H9 (cell line): ENCODE measurements around the gene CCDC18. TPM values are rescaled to one million over a fixed set of nuclear protein-coding genes. Genes with fewer than 3 reads are reported as not detected.

ENCODE experiments used
- DNase-seq: peaks from one replicate; pipeline ENCODE4 v3.0.0-alpha.2; 2017
- H2AFZ ChIP-seq: one replicate; pipeline ENCODE4 v1.6.1; 2013; ENCODE audit warnings: mild to moderate bottlenecking, low read length, control low read depth, moderate library complexity
- H2AK5ac ChIP-seq: 2 replicates; pipeline ENCODE4 v1.6.1; 2013; ENCODE audit warnings: low read length, control low read depth, mixed read lengths; ENCODE audit not compliant: insufficient read length
- H2BK120ac ChIP-seq: one replicate; pipeline ENCODE4 v1.6.1; 2013; ENCODE audit warnings: low read depth, mild to moderate bottlenecking, low read length, control low read depth, inconsistent platforms; ENCODE audit not compliant: poor library complexity, severe bottlenecking
- H2BK12ac ChIP-seq: 2 replicates; pipeline ENCODE4 v1.6.1; 2013; ENCODE audit warnings: low read length, control low read depth, mixed read lengths, low read depth; ENCODE audit not compliant: insufficient read length
- H2BK15ac ChIP-seq: 2 replicates; pipeline ENCODE4 v1.6.1; 2013; ENCODE audit warnings: low read depth, low read length, control low read depth
- H2BK20ac ChIP-seq: one replicate; pipeline ENCODE4 v1.6.1; 2013; ENCODE audit warnings: low read depth, mild to moderate bottlenecking, low read length, control low read depth, inconsistent platforms; ENCODE audit not compliant: poor library complexity, severe bottlenecking
- H2BK5ac ChIP-seq: 2 replicates; pipeline ENCODE4 v1.6.1; 2013; ENCODE audit warnings: low read length, control low read depth, mixed read lengths; ENCODE audit not compliant: insufficient read length
- H3K14ac ChIP-seq: 2 replicates; pipeline ENCODE4 v1.6.1; 2013; ENCODE audit warnings: low read length, control low read depth; ENCODE audit not compliant: insufficient read depth
- H3K18ac ChIP-seq: 2 replicates; pipeline ENCODE4 v1.6.1; 2013; ENCODE audit warnings: low read depth, mild to moderate bottlenecking, mixed read lengths, low read length, control low read depth; ENCODE audit not compliant: insufficient read length
- H3K23ac ChIP-seq: 2 replicates; pipeline ENCODE4 v1.6.1; 2013; ENCODE audit warnings: low read length, control low read depth, mixed read lengths, low read depth; ENCODE audit not compliant: insufficient read length
- H3K23me2 ChIP-seq: 2 replicates; pipeline ENCODE4 v1.6.1; 2013; ENCODE audit warnings: low read depth, mild to moderate bottlenecking, mixed read lengths, low read length, control low read depth; ENCODE audit not compliant: insufficient read length, poor library complexity, severe bottlenecking
- H3K27ac ChIP-seq: 2 replicates; pipeline ENCODE4 v1.5.1; 2013; ENCODE audit warnings: low read length, control low read depth, mixed read lengths, low read depth; ENCODE audit not compliant: insufficient read length
- H3K27me3 ChIP-seq: 2 replicates; pipeline ENCODE4 v1.6.1; 2013; ENCODE audit warnings: low read length, control low read depth, inconsistent platforms; ENCODE audit not compliant: insufficient read depth
- H3K4ac ChIP-seq: 2 replicates; pipeline ENCODE4 v1.6.1; 2013; ENCODE audit warnings: low read depth, mild to moderate bottlenecking, control low read depth, inconsistent platforms, low read length, moderate library complexity
- H3K4me1 ChIP-seq: 2 replicates; pipeline ENCODE4 v1.6.1; 2013; ENCODE audit warnings: low read length, control low read depth, inconsistent platforms; ENCODE audit not compliant: insufficient read depth
- H3K4me2 ChIP-seq: 2 replicates; pipeline ENCODE4 v1.6.1; 2013; ENCODE audit warnings: low read length, control low read depth, mixed read lengths; ENCODE audit not compliant: insufficient read length, insufficient read depth
- H3K56ac ChIP-seq: 2 replicates; pipeline ENCODE4 v1.6.1; 2013; ENCODE audit warnings: low read depth, mild to moderate bottlenecking, mixed read lengths, low read length, control low read depth; ENCODE audit not compliant: insufficient read length
- H3K79me1 ChIP-seq: 2 replicates; pipeline ENCODE4 v1.6.1; 2013; ENCODE audit warnings: low read depth, mild to moderate bottlenecking, moderate library complexity, low read length, control low read depth, inconsistent platforms; ENCODE audit not compliant: insufficient read depth, poor library complexity, severe bottlenecking
- H3K79me2 ChIP-seq: 2 replicates; pipeline ENCODE4 v1.6.1; 2013; ENCODE audit warnings: low read length, control low read depth, inconsistent platforms; ENCODE audit not compliant: insufficient read depth
- H3K9ac ChIP-seq: 2 replicates; pipeline ENCODE4 v1.6.1; 2013; ENCODE audit warnings: low read length, control low read depth, mixed read lengths; ENCODE audit not compliant: insufficient read length; ENCODE audit errors: extremely low read depth
- H3K9me3 ChIP-seq: one replicate; pipeline ENCODE4 v1.6.1; 2013; ENCODE audit warnings: low read depth, low read length, inconsistent platforms; ENCODE audit not compliant: control insufficient read depth
- H3T11ph ChIP-seq: one replicate; pipeline ENCODE4 v1.6.1; 2013; ENCODE audit warnings: mild to moderate bottlenecking, low read length, control low read depth, inconsistent platforms
- H4K20me1 ChIP-seq: one replicate; pipeline ENCODE4 v1.6.1; 2013; ENCODE audit not compliant: control insufficient read depth, insufficient read length, insufficient read depth
- H4K5ac ChIP-seq: 2 replicates; pipeline ENCODE4 v1.6.1; 2013; ENCODE audit warnings: low read depth, mild to moderate bottlenecking, mixed read lengths, low read length, control low read depth; ENCODE audit not compliant: insufficient read length
- H4K8ac ChIP-seq: replicated peaks from 2 replicates; pipeline ENCODE4 v1.6.1; 2013; ENCODE audit warnings: low read length, control low read depth, mixed read lengths, low read depth; ENCODE audit not compliant: insufficient read length
- H4K91ac ChIP-seq: 2 replicates; pipeline ENCODE4 v1.6.1; 2013; ENCODE audit warnings: low read depth, mild to moderate bottlenecking, moderate library complexity, mixed read lengths, low read length, control low read depth; ENCODE audit not compliant: insufficient read length
- H3K27ac Mint-ChIP-seq, 3 experiments: 2 replicates in 2 of 3; 3 replicates in 1 of 3; pipeline ENCODE4 v1.8.0; 2020 to 2021; ENCODE audit warnings: mixed read lengths in 3 of 3, mild to moderate bottlenecking in 1 of 3, moderate library complexity in 1 of 3
- H3K27me3 Mint-ChIP-seq: 2 replicates; pipeline ENCODE4 v1.8.0; 2021; ENCODE audit warnings: low read depth, mild to moderate bottlenecking, moderate library complexity, mixed read lengths
- H3K36me3 Mint-ChIP-seq, 3 experiments: 2 replicates in 2 of 3; 3 replicates in 1 of 3; pipeline ENCODE4 v1.8.0; 2020 to 2021; ENCODE audit warnings: low read depth in 3 of 3, mixed read lengths in 3 of 3; ENCODE audit not compliant: insufficient read depth in 1 of 3
- H3K4me1 Mint-ChIP-seq, 2 experiments: 2 replicates each; pipeline ENCODE4 v1.8.0; 2020; ENCODE audit warnings: mixed read lengths in 2 of 2
- H3K4me3 Mint-ChIP-seq, 2 experiments: 2 replicates in 1 of 2; 3 replicates in 1 of 2; pipeline ENCODE4 v1.8.0; 2020 to 2021; ENCODE audit warnings: mild to moderate bottlenecking in 2 of 2, mixed read lengths in 2 of 2, moderate library complexity in 1 of 2
- H3K9me3 Mint-ChIP-seq, 2 experiments: 2 replicates in 1 of 2; 3 replicates in 1 of 2; pipeline ENCODE4 v1.8.0; 2020; ENCODE audit warnings: mild to moderate bottlenecking in 2 of 2, mixed read lengths in 2 of 2, moderate library complexity in 1 of 2
- total RNA-seq: library from RNA; stranded (reverse); gene quantifications from 2 replicates; pipeline ENCODE4 v1.2.1, GENCODE V29; 2021
- TF ChIP-seq, protein P1 (sequence below): fragments of 200-600 bp; sonication (generic); conservative IDR thresholded peaks from 3 replicates; pipeline ENCODE4 v1.8.0; 2021; ENCODE audit warnings: antibody characterized with exemption, mild to moderate bottlenecking

CCDC18 gene
- total RNA-seq, 1 experiment from 2014 or later, result 19.5 TPM

DNA sequence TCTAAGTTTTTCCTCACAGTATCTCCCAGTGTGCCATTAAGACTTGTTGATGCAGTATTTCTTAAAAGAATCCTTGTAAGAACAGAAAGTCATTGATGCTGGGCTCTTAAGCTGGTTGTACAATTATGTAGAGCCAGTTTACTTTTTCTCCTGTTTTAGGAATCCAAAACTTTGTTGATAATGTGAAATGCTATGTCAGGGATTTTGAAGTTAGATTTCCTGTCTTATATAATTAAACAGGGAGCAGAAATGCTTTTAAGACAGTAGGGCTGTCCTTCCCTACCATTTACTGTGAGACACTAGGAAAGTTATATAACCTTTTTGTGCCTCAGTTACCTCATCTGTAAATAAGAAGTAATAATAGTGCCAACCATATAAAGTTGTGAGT lies 26.0 kb downstream of the CCDC18 start:
- H3K27ac ChIP-seq, result no peak overlapping the region
- H4K5ac ChIP-seq, result no peak overlapping the region
- TF ChIP-seq, protein P1, sequence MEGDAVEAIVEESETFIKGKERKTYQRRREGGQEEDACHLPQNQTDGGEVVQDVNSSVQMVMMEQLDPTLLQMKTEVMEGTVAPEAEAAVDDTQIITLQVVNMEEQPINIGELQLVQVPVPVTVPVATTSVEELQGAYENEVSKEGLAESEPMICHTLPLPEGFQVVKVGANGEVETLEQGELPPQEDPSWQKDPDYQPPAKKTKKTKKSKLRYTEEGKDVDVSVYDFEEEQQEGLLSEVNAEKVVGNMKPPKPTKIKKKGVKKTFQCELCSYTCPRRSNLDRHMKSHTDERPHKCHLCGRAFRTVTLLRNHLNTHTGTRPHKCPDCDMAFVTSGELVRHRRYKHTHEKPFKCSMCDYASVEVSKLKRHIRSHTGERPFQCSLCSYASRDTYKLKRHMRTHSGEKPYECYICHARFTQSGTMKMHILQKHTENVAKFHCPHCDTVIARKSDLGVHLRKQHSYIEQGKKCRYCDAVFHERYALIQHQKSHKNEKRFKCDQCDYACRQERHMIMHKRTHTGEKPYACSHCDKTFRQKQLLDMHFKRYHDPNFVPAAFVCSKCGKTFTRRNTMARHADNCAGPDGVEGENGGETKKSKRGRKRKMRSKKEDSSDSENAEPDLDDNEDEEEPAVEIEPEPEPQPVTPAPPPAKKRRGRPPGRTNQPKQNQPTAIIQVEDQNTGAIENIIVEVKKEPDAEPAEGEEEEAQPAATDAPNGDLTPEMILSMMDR, result no peak
- Mint-ChIP-seq H3K9me3 (no peaks in the 10 kb centered on the region), H3K4me3 (no peak overlapping the region), H3K36me3 (peaks cover 11 to 42% (median 36%) of the 10 kb centered on the region in 3 experiments), H3K27me3 (no peaks in the 10 kb centered on the region), H3K27ac (no peak overlapping the region), H3K4me1 (no peaks in the 10 kb centered on the region)
- no peaks in the 10 kb centered on the region for H3K79me2 ChIP-seq
- no peaks in the 10 kb centered on the region for H3K23me2 ChIP-seq
- H3K14ac ChIP-seq, result no peak overlapping the region
- H3K4ac ChIP-seq, result no peak overlapping the region
- H2BK12ac ChIP-seq, result no peak overlapping the region
- H3K79me1 ChIP-seq, result no peaks in the 10 kb centered on the region
- H4K91ac ChIP-seq, result no peak overlapping the region
- H3K9ac ChIP-seq, result no peak overlapping the region
- no peak overlapping the region for H3K18ac ChIP-seq
- no peaks in the 10 kb centered on the region for H3K27me3 ChIP-seq
- no peak overlapping the region for H2BK5ac ChIP-seq
- H3K9me3 ChIP-seq, result no peaks in the 10 kb centered on the region
- no peak overlapping the region for H2AFZ ChIP-seq
- DNase-seq, result no peak
- no peaks in the 10 kb centered on the region for H4K20me1 ChIP-seq
- H3K23ac ChIP-seq, result no peak overlapping the region
- H2BK15ac ChIP-seq, result no peak overlapping the region
- H3K4me2 ChIP-seq, result no peak overlapping the region
- H3K56ac ChIP-seq, result no peak overlapping the region
- H2AK5ac ChIP-seq, result no peak overlapping the region
- H3K4me1 ChIP-seq, result no peaks in the 10 kb centered on the region
- no peak overlapping the region for H3T11ph ChIP-seq
- H2BK20ac ChIP-seq, result no peak overlapping the region
- H2BK120ac ChIP-seq, result no peak overlapping the region
- H4K8ac ChIP-seq, result no peak overlapping the region
